GM21825 (cell line): ENCODE measurements around the gene TLN1.

Experiments used
- ATAC-seq: cut with Tn5 transposase; IDR thresholded peaks from one replicate; pipeline ENCODE4 v1.9.1; 2021; ENCODE audit warnings: mild to moderate bottlenecking, moderate library complexity; ENCODE audit not compliant: unreplicated experiment

The TLN1 gene

GRCh38 chr9:35753466-35753865 lies 21.5 kb upstream of the TLN1 start:
- no peak for ATAC-seq

DNA sequence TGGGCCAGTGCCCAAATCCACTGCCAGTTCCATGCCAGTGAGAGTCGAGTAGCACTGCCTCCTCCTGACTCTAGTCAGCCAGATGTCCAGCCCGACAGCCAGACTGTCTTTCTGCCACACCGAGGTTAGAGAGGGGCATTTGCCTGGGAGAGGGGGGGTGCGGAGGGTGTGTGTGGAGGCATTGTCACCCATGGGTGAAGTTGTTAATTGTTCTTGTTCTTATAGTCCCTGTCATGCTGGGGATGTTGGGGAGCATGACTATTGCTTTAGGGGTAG lies 18.2 kb upstream of the TLN1 start:
- ATAC-seq, result no peak

DNA sequence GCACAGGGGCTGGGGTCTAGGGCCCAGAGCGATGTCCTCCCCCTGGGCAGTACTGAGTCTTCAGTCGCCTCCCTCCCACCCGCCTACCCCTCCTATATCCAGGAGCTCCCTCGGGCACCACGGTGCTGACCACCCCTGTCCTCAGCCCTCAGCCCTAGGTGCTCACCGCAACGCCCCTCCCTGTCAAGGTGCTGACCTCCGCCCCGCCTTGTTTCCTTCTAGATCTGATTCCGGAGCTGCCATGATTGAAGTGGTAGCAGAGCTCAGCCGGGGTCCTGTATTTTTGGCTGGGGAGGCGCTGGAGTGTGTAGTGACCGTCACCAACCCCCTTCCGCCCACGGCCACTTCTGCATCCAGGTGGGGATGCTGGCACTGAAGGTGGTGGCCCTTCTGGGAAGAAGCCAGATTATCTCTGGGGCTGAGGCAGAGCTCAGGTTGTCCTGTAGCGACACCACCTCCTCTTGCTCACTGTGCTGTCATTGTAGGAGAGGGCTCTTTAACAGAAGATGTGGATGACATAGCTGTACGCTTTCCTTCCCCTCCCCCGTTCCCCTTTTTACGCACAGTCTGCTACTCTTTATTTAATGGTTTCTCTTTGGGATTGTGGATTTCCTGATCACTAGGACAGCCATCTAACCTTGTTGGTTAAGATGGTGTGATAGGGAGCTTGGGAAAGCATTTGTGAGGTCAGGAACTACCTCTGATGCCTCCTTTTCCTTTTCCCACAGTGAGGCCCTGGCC lies 17.7 kb upstream of the TLN1 start:
- ATAC-seq, result peak; percentile 13

DNA sequence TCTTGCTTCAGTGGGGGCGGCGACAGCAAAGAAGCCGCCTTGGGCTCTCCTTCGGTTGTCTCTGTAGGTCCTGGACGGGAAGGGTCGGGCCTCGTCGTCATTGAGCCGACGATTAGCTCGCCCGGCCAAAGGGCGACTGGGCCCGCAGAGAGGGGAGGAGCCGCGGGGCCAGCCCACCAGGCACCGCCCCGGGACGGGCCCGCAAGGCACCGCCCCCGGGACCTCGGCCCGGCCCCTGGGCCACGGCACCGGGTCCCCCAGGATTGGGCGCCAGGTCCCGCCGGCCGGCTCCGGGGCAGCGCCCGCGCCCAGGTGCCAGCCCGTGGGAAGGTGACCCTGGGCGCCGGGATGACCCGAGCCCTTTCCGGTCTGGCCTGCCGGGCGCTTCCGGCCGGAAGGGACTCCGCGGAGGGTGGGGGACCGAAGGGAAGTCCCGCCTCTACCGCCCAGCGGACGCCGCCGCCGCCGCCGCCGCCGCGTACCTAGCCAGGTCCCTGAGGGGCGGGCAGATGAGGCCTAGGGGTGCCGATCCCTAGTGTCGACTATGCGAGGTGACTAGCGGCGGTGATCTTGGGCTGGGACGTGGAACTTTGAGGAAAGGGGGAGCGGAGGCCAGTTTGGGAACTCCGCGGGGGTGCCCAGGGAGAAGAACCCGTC lies 17.0 kb upstream of the TLN1 start, which contains the start of the genes GBA2 and RGP1:
Gene GBA2 (minus strand): TSS at position 371 of the 657 bp plus-strand sequence. CDS start 524 bp downstream, outside the sequence.
Gene RGP1 (plus strand): TSS at position 430 of the 657 bp plus-strand sequence. CDS start 469 bp downstream, outside the sequence.
- peak; percentile 73 for ATAC-seq

DNA sequence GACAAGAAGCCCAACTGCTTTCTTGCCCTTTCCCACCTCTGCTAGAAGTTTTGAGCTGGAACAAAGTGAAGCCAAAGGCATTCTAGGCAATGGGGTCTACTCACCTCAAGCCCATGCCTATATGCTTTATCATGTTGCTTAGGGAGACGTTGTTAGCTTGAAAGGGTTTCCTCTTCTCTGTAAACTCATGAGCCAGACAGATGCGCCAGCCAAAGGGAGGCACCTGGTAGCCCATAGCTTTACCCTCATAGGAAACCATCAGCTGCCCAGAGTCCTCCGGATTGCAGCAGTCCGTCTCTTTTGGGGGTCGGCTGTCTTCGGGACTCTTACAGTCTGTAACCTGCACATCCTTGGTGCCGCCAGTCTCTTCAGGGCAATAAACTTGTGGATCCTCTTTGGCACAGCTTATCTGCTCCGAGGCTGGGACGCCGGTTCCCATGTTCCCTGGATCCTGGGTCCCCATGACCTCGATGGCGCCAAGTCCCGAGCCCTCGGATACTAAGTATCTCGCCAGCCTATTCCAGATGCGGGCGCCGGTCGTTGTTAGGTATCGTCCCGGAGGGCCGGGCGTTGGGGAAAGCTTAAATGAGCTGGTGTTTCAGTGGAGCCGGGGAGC lies 16.4 kb upstream of the TLN1 start:
- ATAC-seq, result no peak

GRCh38 chr9:35746583-35746982 lies 14.6 kb upstream of the TLN1 start:
- no peak for ATAC-seq

DNA sequence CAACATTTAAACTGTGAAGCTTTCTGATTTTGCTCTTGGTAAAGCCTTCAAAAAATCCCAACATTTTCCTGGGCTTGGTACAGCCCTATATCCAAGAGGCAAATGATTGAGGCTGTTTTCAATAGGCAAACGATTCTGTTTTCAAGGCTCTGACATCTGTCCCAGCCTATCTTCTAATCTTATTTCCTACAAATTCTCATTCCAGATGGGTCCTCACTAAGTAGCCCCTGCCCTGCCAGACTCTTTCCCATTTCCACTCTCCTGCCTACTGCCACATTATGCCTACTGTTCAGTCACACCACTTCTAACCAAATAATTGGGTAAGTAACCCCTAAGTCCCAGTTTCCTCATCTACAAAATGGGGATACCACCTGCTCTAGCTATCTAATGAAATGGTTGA lies 13.6 kb upstream of the TLN1 start:
- no peak for ATAC-seq

GRCh38 chr9:35743880-35744518 lies 12.0 kb upstream of the TLN1 start:
- ATAC-seq, result no peak

- no peak for ATAC-seq
Observed at GRCh38 chr9:35743452-35743851, 11.5 kb upstream of the TLN1 start.

DNA sequence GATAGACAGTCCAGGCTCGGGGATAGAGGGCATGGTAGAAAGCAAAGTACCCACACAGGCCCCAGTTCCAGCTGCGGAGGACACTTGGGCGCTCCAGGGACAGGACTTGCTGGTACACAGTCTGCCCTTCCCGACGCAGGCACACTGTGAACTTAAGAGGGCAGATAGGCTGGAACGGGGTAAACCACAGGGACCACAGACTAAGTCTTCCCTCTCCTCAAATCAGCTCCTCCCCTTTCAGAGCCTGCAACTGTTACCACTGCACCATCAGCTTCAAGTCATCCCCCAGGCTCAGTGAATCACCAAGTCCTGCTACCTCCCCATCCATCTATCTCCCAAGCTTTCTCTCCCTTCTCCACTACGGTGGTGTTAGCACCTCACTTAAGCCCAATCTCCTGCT lies 9.7 kb upstream of the TLN1 start:
- ATAC-seq, result no peak

- ATAC-seq, result no peak
Observed at GRCh38 chr9:35740243-35740642, 8.2 kb upstream of the TLN1 start.

DNA sequence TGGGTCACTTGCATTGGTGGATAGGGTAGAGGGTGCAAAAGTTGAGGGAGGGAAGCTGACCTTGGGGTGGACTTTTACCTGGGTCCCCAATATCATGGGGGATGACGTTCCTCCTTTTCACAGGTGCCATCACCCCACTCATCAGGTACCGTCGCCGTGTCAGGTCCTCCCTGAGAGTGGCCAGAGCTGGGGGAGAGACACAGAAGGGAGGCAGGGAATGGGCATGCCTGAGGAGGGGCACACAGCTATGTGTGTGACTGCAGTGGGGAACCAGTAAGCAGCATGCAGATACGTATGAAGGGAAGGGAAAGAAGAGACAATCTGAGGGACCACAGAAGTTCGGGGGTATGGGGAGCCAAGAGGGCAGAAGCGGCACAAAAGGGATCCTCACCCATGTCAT lies 6.9 kb upstream of the TLN1 start:
- no peak for ATAC-seq

GRCh38 chr9:35738186-35738585 lies 6.2 kb upstream of the TLN1 start:
- ATAC-seq, result no peak

GRCh38 chr9:35737143-35737542 lies 5.1 kb upstream of the TLN1 start:
- ATAC-seq, result no peak

DNA sequence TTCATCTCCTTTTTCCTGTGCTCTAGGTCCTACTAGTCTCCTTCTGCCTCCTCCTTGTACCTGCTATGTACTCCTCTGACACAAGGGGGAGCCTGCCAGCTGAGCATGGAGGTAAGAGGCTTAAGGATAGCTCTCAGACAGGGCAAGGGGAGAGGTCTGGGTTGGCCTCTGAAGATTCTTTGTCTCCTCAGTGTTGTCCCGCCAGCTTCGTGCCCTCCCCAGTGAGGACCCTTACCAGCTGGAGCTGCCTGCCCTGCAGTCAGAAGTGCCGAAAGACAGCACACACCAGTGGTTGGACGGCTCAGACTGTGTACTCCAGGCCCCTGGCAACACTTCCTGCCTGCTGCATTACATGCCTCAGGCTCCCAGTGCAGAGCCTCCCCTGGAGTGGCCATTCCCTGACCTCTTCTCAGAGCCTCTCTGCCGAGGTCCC lies 4.2 kb upstream of the TLN1 start:
- ATAC-seq, result no peak

- no peak for ATAC-seq
Observed at GRCh38 chr9:35734096-35734495, 2.1 kb upstream of the TLN1 start.

DNA sequence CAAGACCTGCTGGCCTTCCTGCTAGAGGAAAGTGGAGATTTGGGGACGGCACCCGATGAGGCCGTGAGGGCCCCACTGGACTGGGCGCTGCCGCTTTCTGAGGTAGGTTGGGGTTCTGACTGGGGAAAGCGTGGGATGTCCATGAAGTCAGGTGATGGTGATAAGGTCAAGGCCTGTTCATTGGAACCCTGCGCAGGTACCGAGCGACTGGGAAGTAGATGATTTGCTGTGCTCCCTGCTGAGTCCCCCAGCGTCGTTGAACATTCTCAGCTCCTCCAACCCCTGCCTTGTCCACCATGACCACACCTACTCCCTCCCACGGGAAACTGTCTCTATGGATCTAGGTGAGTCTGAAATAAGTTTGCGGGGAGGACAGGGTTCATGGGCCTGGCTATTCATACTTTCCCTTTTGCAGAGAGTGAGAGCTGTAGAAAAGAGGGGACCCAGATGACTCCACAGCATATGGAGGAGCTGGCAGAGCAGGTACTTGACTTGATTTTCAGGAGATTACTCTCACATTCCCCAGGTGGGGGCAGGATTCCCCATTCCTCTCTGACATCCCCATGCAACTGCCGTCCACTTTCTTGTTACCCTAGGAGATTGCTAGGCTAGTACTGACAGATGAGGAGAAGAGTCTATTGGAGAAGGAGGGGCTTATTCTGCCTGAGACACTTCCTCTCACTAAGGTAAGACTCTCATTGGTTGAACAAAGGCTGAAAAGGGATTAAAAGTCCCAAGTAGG lies 976 bp upstream of the TLN1 start:
- peak; percentile 2 for ATAC-seq

GRCh38 chr9:35731415-35732184 lies 395 bp downstream of the TLN1 start:
- no peak for ATAC-seq

- no peak for ATAC-seq
Observed at GRCh38 chr9:35730486-35730854, 1.5 kb downstream of the TLN1 start.
